RWPE2 (cell line): ENCODE results near the gene AQR.

Experiments
- ATAC-seq: fragments of 200-7000 bp; cut with Tn5 transposase; 3 replicates; pipeline ENCODE4 v1.9.1; 2021; ENCODE audit warnings: low read depth
- DNase-seq: peaks from one replicate; pipeline ENCODE4 v3.0.0-alpha.2; 2020; ENCODE audit warnings: low spot score
- H3K27ac ChIP-seq: fragments of 450-650 bp; 2 replicates; pipeline ENCODE4 v1.5.1; 2017; ENCODE audit warnings: mild to moderate bottlenecking; ENCODE audit not compliant: poor library complexity, severe bottlenecking
- H3K27me3 ChIP-seq: fragments of 250-450 bp; sonication (Bioruptor Pico); 2 replicates; pipeline ENCODE4 v1.5.1; 2021; ENCODE audit warnings: mild to moderate bottlenecking, moderate library complexity; ENCODE audit not compliant: insufficient read depth, poor library complexity, severe bottlenecking
- H3K36me3 ChIP-seq: fragments of 250-450 bp; sonication (Bioruptor Pico); 2 replicates; pipeline ENCODE4 v1.5.1; 2020; ENCODE audit warnings: low read depth, mild to moderate bottlenecking, moderate library complexity
- H3K4me1 ChIP-seq: fragments of 250-450 bp; sonication (Bioruptor Pico); 2 replicates; pipeline ENCODE4 v1.5.1; 2021; ENCODE audit warnings: mild to moderate bottlenecking, moderate library complexity; ENCODE audit not compliant: insufficient read depth, poor library complexity, severe bottlenecking
- H3K4me3 ChIP-seq: fragments of 250-450 bp; sonication (Bioruptor Pico); 2 replicates; pipeline ENCODE4 v1.5.1; 2021; ENCODE audit warnings: mild to moderate bottlenecking, moderate library complexity; ENCODE audit not compliant: severe bottlenecking
- H3K9me3 ChIP-seq: fragments of 250-450 bp; sonication (Bioruptor Pico); 2 replicates; pipeline ENCODE4 v1.5.1; 2021; ENCODE audit warnings: mild to moderate bottlenecking, moderate library complexity; ENCODE audit not compliant: severe bottlenecking
- CTCF ChIP-seq: fragments of 450-650 bp; IDR thresholded peaks from one replicate; pipeline ENCODE4 v1.5.1; 2017; ENCODE audit warnings: mild to moderate bottlenecking, moderate library complexity; ENCODE audit not compliant: poor library complexity, severe bottlenecking

The AQR gene

DNA sequence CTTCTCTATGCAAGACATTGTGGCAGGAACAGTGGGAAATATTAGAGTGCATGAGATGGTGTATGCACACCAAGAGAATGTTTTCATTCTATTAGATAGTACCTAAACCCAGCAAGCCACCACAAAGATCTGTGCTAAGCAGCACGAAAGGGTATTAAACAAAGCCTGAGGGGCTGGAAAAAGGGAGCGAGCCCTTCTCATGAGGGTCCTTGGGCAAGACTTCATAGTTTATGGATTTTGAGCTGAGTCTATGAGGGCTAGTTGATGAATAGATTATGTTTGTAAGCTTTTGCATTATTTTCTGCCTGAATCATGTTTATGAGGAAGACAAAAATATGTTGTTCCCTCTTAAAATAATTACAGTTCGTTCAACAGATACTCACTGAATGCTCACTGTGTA lies 164.8 kb downstream of the AQR start:
- Histone ChIP-seq H3K4me1 (peaks cover 8% of the 10 kb centered on the region), H3K9me3 (no peaks in the 10 kb centered on the region), H3K27ac (no peak overlapping the region), H3K36me3 (no peaks in the 10 kb centered on the region), H3K4me3 (no peak overlapping the region), H3K27me3 (no peaks in the 10 kb centered on the region)
- ATAC-seq (no peak), DNase-seq (no peak)
- no peak for TF ChIP-seq CTCF

GRCh38 chr15:34804113-34804512 lies 165.4 kb downstream of the AQR start:
- no peak for ATAC-seq
- H3K36me3 ChIP-seq = no peaks in the 10 kb centered on the region
- H3K4me1 ChIP-seq = peaks cover 10% of the 10 kb centered on the region
- no peak for DNase-seq
- no peak for TF ChIP-seq CTCF
- no peaks in the 10 kb centered on the region for H3K9me3 ChIP-seq
- H3K27me3 ChIP-seq = no peaks in the 10 kb centered on the region
- no peak overlapping the region for H3K4me3 ChIP-seq
- H3K27ac ChIP-seq = no peak overlapping the region

DNA sequence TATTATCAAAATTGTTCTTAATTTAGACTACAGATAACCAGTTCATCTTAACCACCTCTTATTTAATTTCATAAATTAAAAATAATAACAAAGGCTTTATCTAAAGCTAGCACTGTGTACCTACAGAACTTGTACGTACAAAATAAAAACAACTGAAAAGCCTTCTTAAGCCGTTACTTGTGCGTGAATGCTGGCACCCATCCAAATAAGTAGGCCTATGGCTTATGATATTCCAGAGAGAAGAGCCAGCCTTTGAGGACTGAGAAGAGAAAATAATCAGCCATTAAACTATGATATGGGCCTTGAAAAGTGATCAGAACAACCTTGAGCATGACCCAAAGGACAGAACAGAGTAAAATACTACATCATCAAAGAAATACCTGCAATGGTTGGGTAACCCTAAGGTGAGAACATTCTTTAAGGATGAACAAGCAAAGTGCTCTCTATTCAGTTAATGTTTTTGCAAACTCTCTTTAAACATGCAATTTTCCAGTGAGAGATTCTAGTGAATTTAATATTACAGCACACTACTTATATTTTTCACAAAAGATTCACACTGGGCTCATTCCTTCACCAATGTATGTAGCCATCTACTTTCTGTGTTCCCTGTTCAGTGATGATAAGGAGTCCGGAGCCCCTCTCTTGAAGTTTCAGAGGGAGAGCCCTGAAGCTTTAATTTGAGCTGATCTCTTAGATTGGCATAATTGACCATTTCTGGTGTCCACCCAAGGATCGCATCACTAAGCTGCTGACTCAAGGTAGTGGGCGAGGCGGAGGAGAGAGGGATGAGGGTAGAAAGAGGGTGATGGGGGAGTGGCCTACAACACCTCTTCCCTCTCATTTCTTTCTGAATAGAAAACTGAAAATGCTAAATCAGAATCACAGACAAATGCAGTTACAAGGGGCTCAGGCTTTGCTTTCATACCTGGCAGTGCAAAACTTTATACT lies 166.5 kb downstream of the AQR start:
- Histone ChIP-seq H3K36me3 (no peaks in the 10 kb centered on the region), H3K4me1 (peaks cover 10% of the 10 kb centered on the region), H3K27ac (no peak overlapping the region), H3K27me3 (no peaks in the 10 kb centered on the region), H3K9me3 (no peaks in the 10 kb centered on the region), H3K4me3 (no peak overlapping the region)
- DNase-seq = no peak
- ATAC-seq = peak; percentile 83
- TF ChIP-seq CTCF = no peak

DNA sequence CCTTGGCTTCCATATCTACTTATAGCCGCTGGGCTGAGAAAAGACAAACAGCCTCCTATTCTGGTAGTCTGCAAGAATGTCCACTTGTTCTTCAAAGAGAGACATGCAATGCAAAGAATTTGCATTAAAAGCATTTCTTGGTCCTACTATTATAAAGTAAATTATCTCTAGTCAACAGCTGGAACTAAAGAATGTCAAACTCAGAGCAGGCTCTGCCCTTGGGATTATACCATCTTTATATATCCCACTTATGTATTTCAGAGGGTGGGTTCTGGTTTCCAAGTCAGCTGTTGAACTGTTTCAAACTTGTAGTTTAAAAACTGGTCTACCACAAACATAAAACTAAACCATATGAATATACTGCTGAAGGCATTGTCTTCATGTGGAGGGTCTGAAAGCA lies 167.2 kb downstream of the AQR start:
- no peak for DNase-seq
- H3K27ac ChIP-seq = no peak overlapping the region
- TF ChIP-seq CTCF = no peak

More for the DNA sequence above, 167.2 kb downstream of the AQR start:
- H3K4me3 ChIP-seq = no peak overlapping the region
- no peaks in the 10 kb centered on the region for H3K9me3 ChIP-seq
- no peaks in the 10 kb centered on the region for H3K36me3 ChIP-seq
- H3K4me1 ChIP-seq = peaks cover 10% of the 10 kb centered on the region
- ATAC-seq = no peak
- no peaks in the 10 kb centered on the region for H3K27me3 ChIP-seq
